ENCODE measurements around the gene ADAMTS17.

The ADAMTS17 gene

DNA sequence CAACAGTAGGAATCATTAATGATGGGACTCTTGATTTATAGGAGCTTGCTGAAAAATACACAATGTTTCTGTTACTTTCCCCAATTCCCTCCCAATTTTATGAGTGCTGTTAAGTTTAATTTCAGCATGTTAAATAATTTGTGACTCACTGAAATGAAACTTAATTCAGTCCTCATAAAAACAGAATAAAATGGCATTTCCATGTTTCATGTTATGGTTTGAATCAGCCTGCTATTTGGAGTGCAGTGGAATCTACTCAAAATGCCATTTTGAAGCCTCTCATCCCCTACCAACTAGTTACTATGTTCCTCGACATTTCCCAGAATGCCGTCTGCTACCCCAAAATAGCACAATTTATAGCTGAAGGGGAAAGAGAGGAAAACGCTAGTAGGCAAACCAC lies 237.5 kb downstream of the ADAMTS17 start:
- Histone ChIP-seq H3K4me1 (ENCODE audit: low read length) (no peaks in the 10 kb centered on the region), H4K20me1 (ENCODE audit: insufficient read depth, low read length) (no peaks in the 10 kb centered on the region), H3K27ac (ENCODE audit: low read length) (no peak overlapping the region), H3K4me3 (ENCODE audit: low read length) (no peak overlapping the region), H3K9ac (ENCODE audit: low read length) (no peak overlapping the region), H3K27me3 (ENCODE audit: low read depth, low read length) (peaks cover 5% of the 10 kb centered on the region; the same call in 1 of the 2 replicates), H3K79me2 (ENCODE audit: low read length) (no peaks in the 10 kb centered on the region), H3K9me3 (ENCODE audit: insufficient read depth, low read length) (no peaks in the 10 kb centered on the region), H3K36me3 (replicated peaks; ENCODE audit: low read depth, low read length) (no peaks in the 10 kb centered on the region), H2AFZ (ENCODE audit: low read depth, low read length) (no peak overlapping the region), H3K4me2 (ENCODE audit: low read length) (no peak overlapping the region)
- no peak for TF ChIP-seq EZH2phosphoT487 (IDR thresholded peaks at IDR 0.05; ENCODE audit: low read depth)
- TF ChIP-seq, protein P1, sequence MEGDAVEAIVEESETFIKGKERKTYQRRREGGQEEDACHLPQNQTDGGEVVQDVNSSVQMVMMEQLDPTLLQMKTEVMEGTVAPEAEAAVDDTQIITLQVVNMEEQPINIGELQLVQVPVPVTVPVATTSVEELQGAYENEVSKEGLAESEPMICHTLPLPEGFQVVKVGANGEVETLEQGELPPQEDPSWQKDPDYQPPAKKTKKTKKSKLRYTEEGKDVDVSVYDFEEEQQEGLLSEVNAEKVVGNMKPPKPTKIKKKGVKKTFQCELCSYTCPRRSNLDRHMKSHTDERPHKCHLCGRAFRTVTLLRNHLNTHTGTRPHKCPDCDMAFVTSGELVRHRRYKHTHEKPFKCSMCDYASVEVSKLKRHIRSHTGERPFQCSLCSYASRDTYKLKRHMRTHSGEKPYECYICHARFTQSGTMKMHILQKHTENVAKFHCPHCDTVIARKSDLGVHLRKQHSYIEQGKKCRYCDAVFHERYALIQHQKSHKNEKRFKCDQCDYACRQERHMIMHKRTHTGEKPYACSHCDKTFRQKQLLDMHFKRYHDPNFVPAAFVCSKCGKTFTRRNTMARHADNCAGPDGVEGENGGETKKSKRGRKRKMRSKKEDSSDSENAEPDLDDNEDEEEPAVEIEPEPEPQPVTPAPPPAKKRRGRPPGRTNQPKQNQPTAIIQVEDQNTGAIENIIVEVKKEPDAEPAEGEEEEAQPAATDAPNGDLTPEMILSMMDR (IDR thresholded peaks at IDR 0.05; ENCODE audit: low read depth, low read length) = no peak

DNA sequence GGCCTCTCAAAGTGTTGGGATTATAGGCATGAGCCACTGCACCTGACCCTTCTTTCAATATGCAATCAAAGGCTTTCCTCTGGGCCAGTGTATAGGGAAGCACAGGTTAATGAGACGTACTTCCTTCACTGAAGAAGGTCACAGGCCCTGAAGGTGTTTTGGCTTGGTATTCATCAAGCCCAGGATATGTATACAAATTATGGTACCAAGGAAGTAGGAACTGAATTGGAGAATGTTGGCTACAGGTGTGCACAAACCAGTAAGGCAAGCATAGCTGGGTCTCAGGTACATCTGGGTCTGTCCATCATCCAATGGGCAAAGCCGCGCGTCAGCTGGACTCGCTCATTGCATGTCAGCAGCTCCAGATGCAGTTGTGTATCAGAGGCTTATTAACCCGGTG lies 237.9 kb downstream of the ADAMTS17 start:
- H4K20me1 ChIP-seq (ENCODE audit: insufficient read depth, low read length) = no peaks in the 10 kb centered on the region
- H3K79me2 ChIP-seq (ENCODE audit: low read length) = no peaks in the 10 kb centered on the region
- H3K9me3 ChIP-seq (ENCODE audit: insufficient read depth, low read length) = no peaks in the 10 kb centered on the region
- no peaks in the 10 kb centered on the region for H3K4me1 ChIP-seq (ENCODE audit: low read length)
- H3K36me3 ChIP-seq (replicated peaks; ENCODE audit: low read depth, low read length) = no peaks in the 10 kb centered on the region
- no peak overlapping the region for H3K4me3 ChIP-seq (ENCODE audit: low read length)
- peaks cover 5% of the 10 kb centered on the region; the same call in 1 of the 2 replicates for H3K27me3 ChIP-seq (ENCODE audit: low read depth, low read length)
- H2AFZ ChIP-seq (ENCODE audit: low read depth, low read length) = no peak overlapping the region
- TF ChIP-seq, protein P1 (IDR thresholded peaks at IDR 0.05; ENCODE audit: low read depth, low read length) = no peak
- TF ChIP-seq EZH2phosphoT487 (IDR thresholded peaks at IDR 0.05; ENCODE audit: low read depth) = no peak
- H3K9ac ChIP-seq (ENCODE audit: low read length) = no peak overlapping the region
- H3K4me2 ChIP-seq (ENCODE audit: low read length) = no peak overlapping the region
- H3K27ac ChIP-seq (ENCODE audit: low read length) = no peak overlapping the region

DNA sequence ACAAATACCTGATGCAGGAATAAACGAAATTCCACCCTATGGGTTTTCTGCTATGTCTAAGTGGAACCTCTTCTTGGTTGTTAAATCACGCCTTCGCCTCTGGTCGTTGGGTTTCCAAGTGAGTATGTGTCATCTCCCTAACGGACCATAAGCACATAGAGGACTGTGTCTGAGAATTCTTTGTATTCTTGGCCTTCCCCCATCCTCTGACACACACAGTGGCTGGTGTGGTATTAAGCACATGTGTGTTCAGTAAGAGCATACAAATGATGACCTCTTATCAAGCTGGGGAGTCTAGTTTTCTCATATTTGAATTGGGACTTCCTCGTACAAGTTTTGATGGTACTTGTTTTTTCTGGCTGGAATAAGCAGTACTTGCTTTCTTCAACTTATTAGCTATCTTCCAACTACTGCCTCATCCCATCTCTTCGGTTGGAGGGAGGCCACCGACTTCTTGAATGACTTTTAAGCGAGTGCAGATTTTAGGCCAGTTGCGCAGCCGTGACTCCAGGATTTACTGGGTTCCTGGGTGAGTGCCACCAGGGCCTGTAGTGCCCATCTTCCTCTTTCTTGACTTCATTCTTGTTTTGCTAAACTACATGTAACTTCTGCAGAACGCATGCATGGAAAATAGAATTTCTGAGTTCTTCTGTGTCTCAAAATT lies 240.2 kb downstream of the ADAMTS17 start:
- Histone ChIP-seq H3K4me1 (ENCODE audit: low read length) (no peaks in the 10 kb centered on the region), H3K79me2 (ENCODE audit: low read length) (no peaks in the 10 kb centered on the region), H3K36me3 (replicated peaks; ENCODE audit: low read depth, low read length) (no peaks in the 10 kb centered on the region), H3K4me2 (ENCODE audit: low read length) (no peak overlapping the region), H4K20me1 (ENCODE audit: insufficient read depth, low read length) (no peaks in the 10 kb centered on the region), H3K27ac (ENCODE audit: low read length) (no peak overlapping the region), H3K9ac (ENCODE audit: low read length) (no peak overlapping the region), H2AFZ (ENCODE audit: low read depth, low read length) (no peak overlapping the region), H3K4me3 (ENCODE audit: low read length) (no peak overlapping the region), H3K9me3 (ENCODE audit: insufficient read depth, low read length) (no peaks in the 10 kb centered on the region), H3K27me3 (ENCODE audit: low read depth, low read length) (peaks cover 5% of the 10 kb centered on the region; the same call in 1 of the 2 replicates)
- TF ChIP-seq EZH2phosphoT487 (IDR thresholded peaks at IDR 0.05; ENCODE audit: low read depth) = no peak
- TF ChIP-seq, protein P1 (IDR thresholded peaks at IDR 0.05; ENCODE audit: low read depth, low read length) = no peak

DNA sequence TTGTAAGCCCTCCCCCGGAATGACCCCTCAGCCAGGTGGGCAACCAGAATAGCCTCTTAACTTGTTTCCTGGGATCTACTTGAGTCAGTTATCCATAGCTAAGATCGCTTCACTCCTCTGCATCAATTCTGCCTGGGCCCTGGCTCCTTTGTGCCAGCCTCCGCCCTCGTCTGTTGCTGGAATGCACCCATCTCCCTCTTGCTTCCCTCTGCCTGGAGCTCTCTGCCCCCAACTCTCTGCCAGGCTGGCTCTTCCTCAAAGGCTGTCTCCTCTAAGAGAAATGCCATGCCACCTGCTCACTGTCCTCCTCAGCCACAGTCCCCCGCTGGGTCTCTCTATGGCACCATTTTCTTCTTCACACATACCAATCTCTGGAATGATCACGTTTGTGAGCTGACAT lies 240.8 kb downstream of the ADAMTS17 start:
- Histone ChIP-seq H3K4me1 (ENCODE audit: low read length) (no peaks in the 10 kb centered on the region), H3K4me2 (ENCODE audit: low read length) (no peak overlapping the region), H2AFZ (ENCODE audit: low read depth, low read length) (no peak overlapping the region), H3K27ac (ENCODE audit: low read length) (no peak overlapping the region), H3K4me3 (ENCODE audit: low read length) (no peak overlapping the region), H3K27me3 (ENCODE audit: low read depth, low read length) (peaks cover 5% of the 10 kb centered on the region; the same call in 1 of the 2 replicates), H3K79me2 (ENCODE audit: low read length) (no peaks in the 10 kb centered on the region), H3K36me3 (replicated peaks; ENCODE audit: low read depth, low read length) (no peaks in the 10 kb centered on the region), H4K20me1 (ENCODE audit: insufficient read depth, low read length) (no peaks in the 10 kb centered on the region), H3K9ac (ENCODE audit: low read length) (no peak overlapping the region), H3K9me3 (ENCODE audit: insufficient read depth, low read length) (no peaks in the 10 kb centered on the region)
- TF ChIP-seq, protein P1 (IDR thresholded peaks at IDR 0.05; ENCODE audit: low read depth, low read length) = no peak
- no peak for TF ChIP-seq EZH2phosphoT487 (IDR thresholded peaks at IDR 0.05; ENCODE audit: low read depth)

Measured in OCI-LY3 (cell line).